ENCODE measurements around the gene IL12RB2.

The IL12RB2 gene

DNA sequence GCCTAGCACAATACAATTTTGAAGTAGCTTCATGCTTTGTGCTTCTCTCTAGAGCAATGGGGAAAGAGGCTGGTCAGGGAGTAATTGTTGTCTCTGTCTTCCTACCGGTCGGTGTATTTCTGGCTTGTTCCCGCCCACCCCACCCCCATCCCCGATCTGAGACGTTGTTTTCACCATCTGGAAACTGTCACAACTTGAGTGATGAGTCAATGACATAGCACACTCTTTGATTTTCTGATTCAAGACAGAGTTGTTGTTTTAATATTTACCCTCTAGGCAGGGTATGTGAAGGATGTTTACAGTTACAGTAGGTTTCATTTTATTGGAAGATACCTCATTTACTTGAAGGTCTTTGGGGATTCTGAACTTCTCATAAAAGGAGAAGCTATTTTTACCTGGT is 7.0 kb downstream of the IL12RB2 start:
- H3K4me3 ChIP-seq (ENCODE audit: low read depth, low read length): no peak overlapping the region
- DNase-seq (ENCODE audit: low read depth): no peak
- TF ChIP-seq POLR2A (IDR thresholded peaks at IDR 0.05; ENCODE audit: extremely low read depth, insufficient read length): no peak
- TF ChIP-seq MYC (IDR thresholded peaks at IDR 0.05; ENCODE audit: low read depth, low read length): no peak
- TF ChIP-seq, protein P1, sequence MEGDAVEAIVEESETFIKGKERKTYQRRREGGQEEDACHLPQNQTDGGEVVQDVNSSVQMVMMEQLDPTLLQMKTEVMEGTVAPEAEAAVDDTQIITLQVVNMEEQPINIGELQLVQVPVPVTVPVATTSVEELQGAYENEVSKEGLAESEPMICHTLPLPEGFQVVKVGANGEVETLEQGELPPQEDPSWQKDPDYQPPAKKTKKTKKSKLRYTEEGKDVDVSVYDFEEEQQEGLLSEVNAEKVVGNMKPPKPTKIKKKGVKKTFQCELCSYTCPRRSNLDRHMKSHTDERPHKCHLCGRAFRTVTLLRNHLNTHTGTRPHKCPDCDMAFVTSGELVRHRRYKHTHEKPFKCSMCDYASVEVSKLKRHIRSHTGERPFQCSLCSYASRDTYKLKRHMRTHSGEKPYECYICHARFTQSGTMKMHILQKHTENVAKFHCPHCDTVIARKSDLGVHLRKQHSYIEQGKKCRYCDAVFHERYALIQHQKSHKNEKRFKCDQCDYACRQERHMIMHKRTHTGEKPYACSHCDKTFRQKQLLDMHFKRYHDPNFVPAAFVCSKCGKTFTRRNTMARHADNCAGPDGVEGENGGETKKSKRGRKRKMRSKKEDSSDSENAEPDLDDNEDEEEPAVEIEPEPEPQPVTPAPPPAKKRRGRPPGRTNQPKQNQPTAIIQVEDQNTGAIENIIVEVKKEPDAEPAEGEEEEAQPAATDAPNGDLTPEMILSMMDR (IDR thresholded peaks at IDR 0.05; ENCODE audit: low read depth, low read length): no peak
- no peak for TF ChIP-seq MAX (IDR thresholded peaks at IDR 0.05; ENCODE audit: low read depth, low read length)

GRCh38 chr1:67316180-67316902 is 8.7 kb downstream of the IL12RB2 start:
- H3K4me3 ChIP-seq (ENCODE audit: low read depth, low read length): no peak overlapping the region

GRCh38 chr1:67316918-67317317 is 9.2 kb downstream of the IL12RB2 start:
- TF ChIP-seq MAX (IDR thresholded peaks at IDR 0.05; ENCODE audit: low read depth, low read length) (no peak), MYC (IDR thresholded peaks at IDR 0.05; ENCODE audit: low read depth, low read length) (no peak), POLR2A (IDR thresholded peaks at IDR 0.05; ENCODE audit: extremely low read depth, insufficient read length) (no peak)
- TF ChIP-seq, protein P1 (IDR thresholded peaks at IDR 0.05; ENCODE audit: low read depth, low read length): no peak
- DNase-seq (ENCODE audit: low read depth): no peak
- H3K4me3 ChIP-seq (ENCODE audit: low read depth, low read length): no peak overlapping the region

More at GRCh38 chr1:67316180-67316902, 8.7 kb downstream of the IL12RB2 start:
- TF ChIP-seq MAX (IDR thresholded peaks at IDR 0.05; ENCODE audit: low read depth, low read length): no peak
- TF ChIP-seq, protein P1 (IDR thresholded peaks at IDR 0.05; ENCODE audit: low read depth, low read length): no peak
- no peak for TF ChIP-seq POLR2A (IDR thresholded peaks at IDR 0.05; ENCODE audit: extremely low read depth, insufficient read length)
- TF ChIP-seq MYC (IDR thresholded peaks at IDR 0.05; ENCODE audit: low read depth, low read length): no peak
- DNase-seq (ENCODE audit: low read depth): no peak

- no peak for DNase-seq (ENCODE audit: low read depth)
- no peak overlapping the region for H3K4me3 ChIP-seq (ENCODE audit: low read depth, low read length)
- no peak for TF ChIP-seq POLR2A (IDR thresholded peaks at IDR 0.05; ENCODE audit: extremely low read depth, insufficient read length)
- no peak for TF ChIP-seq MYC (IDR thresholded peaks at IDR 0.05; ENCODE audit: low read depth, low read length)
- no peak for TF ChIP-seq MAX (IDR thresholded peaks at IDR 0.05; ENCODE audit: low read depth, low read length)
- TF ChIP-seq, protein P1 (IDR thresholded peaks at IDR 0.05; ENCODE audit: low read depth, low read length): no peak
Observed at GRCh38 chr1:67317803-67318202, 10.1 kb downstream of the IL12RB2 start.

GRCh38 chr1:67322442-67322841 is 14.8 kb downstream of the IL12RB2 start:
- no peak overlapping the region for H3K4me3 ChIP-seq (ENCODE audit: low read depth, low read length)
- TF ChIP-seq POLR2A (IDR thresholded peaks at IDR 0.05; ENCODE audit: extremely low read depth, insufficient read length): no peak
- TF ChIP-seq, protein P1 (IDR thresholded peaks at IDR 0.05; ENCODE audit: low read depth, low read length): no peak
- no peak for DNase-seq (ENCODE audit: low read depth)

All from NB4 (cell line).